Spleen (tissue), 7 donors: ENCODE data around the gene OR2M5.

ENCODE experiments used
- POLR2A ChIP-seq, 3 donors: fragments of 450-650 bp; IDR thresholded peaks; one replicate each; pipeline ENCODE4 v1.5.1; 2017; ENCODE audit warnings: antibody characterized with exemption in 3 of 3, mild to moderate bottlenecking in 1 of 3
- TF ChIP-seq, protein P1 (sequence below), 11 experiments: fragments of 200-600 bp in 7 of 11; fragments of 450-650 bp in 4 of 11; sonication (generic) in 4 of 11; IDR thresholded peaks in 8 of 11; conservative IDR thresholded peaks in 3 of 11; 1 replicate in 7 of 11; 2 replicates in 4 of 11; pipeline versions ENCODE4 v1.4.0 to v1.8.0; 2016 to 2021; ENCODE audit warnings: antibody characterized with exemption in 11 of 11, inconsistent platforms in 4 of 11, mild to moderate bottlenecking in 1 of 11
- donor health status: DM: no; HTN: no; CAD: no; lungs with moderate emphysema.
- donor health status: DM: no; HTN: no; CAD: no.
- donor health status: DM: no; HTN: no; CAD: no.

DNA sequence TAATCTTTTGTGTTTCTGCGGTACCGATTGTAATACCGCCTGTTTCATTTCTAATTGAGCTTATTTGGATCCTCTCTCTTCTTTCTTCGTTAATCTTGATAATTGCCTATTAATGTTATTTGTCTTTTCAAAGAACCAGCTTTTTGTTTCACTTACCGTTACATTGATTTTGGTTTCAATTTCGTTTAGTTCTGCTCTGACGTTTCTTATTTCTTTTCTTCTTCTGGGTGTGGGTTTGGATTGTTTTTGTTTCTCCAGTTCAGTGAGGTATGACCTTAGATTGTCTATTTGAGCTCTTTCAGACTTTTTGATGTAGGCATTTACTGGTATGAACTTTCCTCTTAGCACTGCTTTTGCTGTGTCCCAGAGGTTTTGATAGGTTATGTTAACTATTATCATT lies 39.0 kb downstream of the OR2M5 start:
- TF ChIP-seq, protein P1, sequence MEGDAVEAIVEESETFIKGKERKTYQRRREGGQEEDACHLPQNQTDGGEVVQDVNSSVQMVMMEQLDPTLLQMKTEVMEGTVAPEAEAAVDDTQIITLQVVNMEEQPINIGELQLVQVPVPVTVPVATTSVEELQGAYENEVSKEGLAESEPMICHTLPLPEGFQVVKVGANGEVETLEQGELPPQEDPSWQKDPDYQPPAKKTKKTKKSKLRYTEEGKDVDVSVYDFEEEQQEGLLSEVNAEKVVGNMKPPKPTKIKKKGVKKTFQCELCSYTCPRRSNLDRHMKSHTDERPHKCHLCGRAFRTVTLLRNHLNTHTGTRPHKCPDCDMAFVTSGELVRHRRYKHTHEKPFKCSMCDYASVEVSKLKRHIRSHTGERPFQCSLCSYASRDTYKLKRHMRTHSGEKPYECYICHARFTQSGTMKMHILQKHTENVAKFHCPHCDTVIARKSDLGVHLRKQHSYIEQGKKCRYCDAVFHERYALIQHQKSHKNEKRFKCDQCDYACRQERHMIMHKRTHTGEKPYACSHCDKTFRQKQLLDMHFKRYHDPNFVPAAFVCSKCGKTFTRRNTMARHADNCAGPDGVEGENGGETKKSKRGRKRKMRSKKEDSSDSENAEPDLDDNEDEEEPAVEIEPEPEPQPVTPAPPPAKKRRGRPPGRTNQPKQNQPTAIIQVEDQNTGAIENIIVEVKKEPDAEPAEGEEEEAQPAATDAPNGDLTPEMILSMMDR (IDR thresholded peaks at IDR 0.05 in 8 of 11, conservative IDR thresholded peaks at IDR 0.05 in 3 of 11) = no peak
- no peak for TF ChIP-seq POLR2A (IDR thresholded peaks at IDR 0.05)
